HFFc6 (cell line): ENCODE results near the gene ELMOD1. TPM values are rescaled to one million over a fixed set of nuclear protein-coding genes. Genes with fewer than 3 reads are reported as not detected.

Source experiments
- DNase-seq: peaks from one replicate; pipeline ENCODE4 v3.0.0-alpha.2; 2018
- H3K27ac Mint-ChIP-seq: 2 replicates; pipeline ENCODE4 v1.8.0; 2020; ENCODE audit warnings: mild to moderate bottlenecking, mixed read lengths
- H3K27me3 Mint-ChIP-seq: 2 replicates; pipeline ENCODE4 v1.8.0; 2021; ENCODE audit warnings: mild to moderate bottlenecking, moderate library complexity, mixed read lengths; ENCODE audit not compliant: insufficient read depth
- H3K36me3 Mint-ChIP-seq: 2 replicates; pipeline ENCODE4 v1.8.0; 2021; ENCODE audit warnings: low read depth, mixed read lengths
- H3K4me1 Mint-ChIP-seq: 2 replicates; pipeline ENCODE4 v1.8.0; 2020; ENCODE audit warnings: low read depth, mixed read lengths
- H3K4me3 Mint-ChIP-seq: 2 replicates; pipeline ENCODE4 v1.8.0; 2020; ENCODE audit warnings: mild to moderate bottlenecking, moderate library complexity, mixed read lengths
- H3K9me3 Mint-ChIP-seq: 2 replicates; pipeline ENCODE4 v1.8.0; 2020; ENCODE audit warnings: mild to moderate bottlenecking, mixed read lengths
- total RNA-seq, 6 experiments: library from RNA; stranded (reverse); fragmentation: NEBNext Ultra II Directional; extraction: Animal tissue kit (Norgen Biotek cat#: 25700); gene quantifications; 2 replicates in 1 of 6; 3 replicates in 5 of 6; pipeline ENCODE4 v1.2.3, GENCODE V29; 2021
- TF ChIP-seq, protein P1 (sequence below): fragments of 200-600 bp; sonication (generic); IDR thresholded peaks from 2 replicates; pipeline ENCODE4 v1.5.0; 2021; ENCODE audit warnings: antibody characterized with exemption, mild to moderate bottlenecking

The ELMOD1 gene
- total RNA-seq, 6 experiments from 2014 or later: 0.19 to 0.30 (median 0.24) TPM

- Mint-ChIP-seq H3K27ac (peak overlapping the region; percentile 93), H3K36me3 (peaks cover 8% of the 10 kb centered on the region), H3K4me3 (no peak overlapping the region), H3K27me3 (peaks cover 2% of the 10 kb centered on the region; the same call in 1 of the 2 replicates), H3K4me1 (peaks cover 56% of the 10 kb centered on the region), H3K9me3 (peaks cover 9% of the 10 kb centered on the region)
- peak; percentile 50 for DNase-seq
- TF ChIP-seq, protein P1, sequence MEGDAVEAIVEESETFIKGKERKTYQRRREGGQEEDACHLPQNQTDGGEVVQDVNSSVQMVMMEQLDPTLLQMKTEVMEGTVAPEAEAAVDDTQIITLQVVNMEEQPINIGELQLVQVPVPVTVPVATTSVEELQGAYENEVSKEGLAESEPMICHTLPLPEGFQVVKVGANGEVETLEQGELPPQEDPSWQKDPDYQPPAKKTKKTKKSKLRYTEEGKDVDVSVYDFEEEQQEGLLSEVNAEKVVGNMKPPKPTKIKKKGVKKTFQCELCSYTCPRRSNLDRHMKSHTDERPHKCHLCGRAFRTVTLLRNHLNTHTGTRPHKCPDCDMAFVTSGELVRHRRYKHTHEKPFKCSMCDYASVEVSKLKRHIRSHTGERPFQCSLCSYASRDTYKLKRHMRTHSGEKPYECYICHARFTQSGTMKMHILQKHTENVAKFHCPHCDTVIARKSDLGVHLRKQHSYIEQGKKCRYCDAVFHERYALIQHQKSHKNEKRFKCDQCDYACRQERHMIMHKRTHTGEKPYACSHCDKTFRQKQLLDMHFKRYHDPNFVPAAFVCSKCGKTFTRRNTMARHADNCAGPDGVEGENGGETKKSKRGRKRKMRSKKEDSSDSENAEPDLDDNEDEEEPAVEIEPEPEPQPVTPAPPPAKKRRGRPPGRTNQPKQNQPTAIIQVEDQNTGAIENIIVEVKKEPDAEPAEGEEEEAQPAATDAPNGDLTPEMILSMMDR: no peak
These were observed 104.5 kb downstream of the ELMOD1 start for GRCh38 chr11:107695446-107695845.

DNA sequence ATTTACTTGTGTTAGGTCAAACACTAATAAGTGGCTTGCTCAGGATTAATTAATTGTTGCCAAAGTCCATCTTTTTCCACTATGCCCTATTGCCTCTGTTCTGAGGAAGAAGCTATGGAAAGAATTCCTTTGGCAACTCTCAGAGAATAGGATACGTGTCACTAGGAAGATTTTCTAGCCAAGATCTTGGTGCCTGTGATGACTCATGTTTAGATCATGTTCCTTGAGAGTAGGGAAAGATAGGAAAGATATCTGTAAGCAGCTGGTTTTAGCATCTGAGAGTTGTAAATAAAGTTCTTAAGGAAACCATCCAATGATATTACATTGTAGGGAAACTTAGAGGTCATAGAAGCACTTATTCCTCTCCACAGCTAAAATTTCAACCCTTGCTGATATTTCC, 105.2 kb downstream of the ELMOD1 start:
- Mint-ChIP-seq H3K36me3 (peaks cover 8% of the 10 kb centered on the region), H3K9me3 (peaks cover 9% of the 10 kb centered on the region), H3K4me3 (no peak overlapping the region), H3K27ac (peak overlapping the region; percentile 93), H3K27me3 (peaks cover 2% of the 10 kb centered on the region; the same call in 1 of the 2 replicates), H3K4me1 (peaks cover 49% of the 10 kb centered on the region)
- TF ChIP-seq, protein P1: no peak
- DNase-seq: peak; percentile 95

DNA sequence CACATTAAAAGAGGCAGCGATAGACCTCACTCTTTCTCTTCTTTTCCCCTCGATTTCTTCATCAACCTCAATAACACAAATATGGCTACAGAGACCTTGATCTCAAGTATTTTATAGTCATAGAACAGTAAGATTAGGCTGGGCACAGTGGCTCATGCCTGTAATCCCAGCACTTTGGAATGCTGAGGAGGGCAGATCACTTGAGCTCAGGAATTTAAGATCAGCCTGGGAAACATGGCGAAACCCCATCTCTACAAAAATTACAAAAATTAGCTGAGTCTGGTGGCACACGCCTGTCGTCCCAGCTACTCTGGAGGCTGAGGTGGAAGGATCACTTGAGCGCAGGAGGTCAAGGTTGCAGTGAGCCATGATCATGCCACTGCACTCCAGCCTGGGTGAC, 106.3 kb downstream of the ELMOD1 start:
- Mint-ChIP-seq H3K9me3 (peaks cover 7% of the 10 kb centered on the region), H3K4me3 (no peak overlapping the region), H3K36me3 (peaks cover 5% of the 10 kb centered on the region), H3K4me1 (peaks cover 41% of the 10 kb centered on the region), H3K27ac (peak overlapping the region; percentile 93; the same call in 1 of the 2 replicates), H3K27me3 (peaks cover 2% of the 10 kb centered on the region; the same call in 1 of the 2 replicates)
- no peak for DNase-seq
- TF ChIP-seq, protein P1: no peak

GRCh38 chr11:107699371-107700285, 108.7 kb downstream of the ELMOD1 start:
- DNase-seq: no peak
- TF ChIP-seq, protein P1: no peak
- Mint-ChIP-seq H3K36me3 (no peaks in the 10 kb centered on the region), H3K27ac (no peak overlapping the region), H3K4me3 (no peak overlapping the region), H3K27me3 (peaks cover 2% of the 10 kb centered on the region; the same call in 1 of the 2 replicates), H3K4me1 (peaks cover 46% of the 10 kb centered on the region), H3K9me3 (no peaks in the 10 kb centered on the region)

- H3K4me3 Mint-ChIP-seq: no peak overlapping the region
- H3K4me1 Mint-ChIP-seq: peaks cover 40% of the 10 kb centered on the region
- no peaks in the 10 kb centered on the region for H3K36me3 Mint-ChIP-seq
- no peaks in the 10 kb centered on the region for H3K9me3 Mint-ChIP-seq
- TF ChIP-seq, protein P1: no peak
- H3K27me3 Mint-ChIP-seq: peaks cover 2% of the 10 kb centered on the region; the same call in 1 of the 2 replicates
- no peak overlapping the region for H3K27ac Mint-ChIP-seq
- no peak for DNase-seq
These were observed 111.2 kb downstream of the ELMOD1 start for GRCh38 chr11:107702109-107702660.
